ENCODE measurements around the gene CFAP68.

DNA sequence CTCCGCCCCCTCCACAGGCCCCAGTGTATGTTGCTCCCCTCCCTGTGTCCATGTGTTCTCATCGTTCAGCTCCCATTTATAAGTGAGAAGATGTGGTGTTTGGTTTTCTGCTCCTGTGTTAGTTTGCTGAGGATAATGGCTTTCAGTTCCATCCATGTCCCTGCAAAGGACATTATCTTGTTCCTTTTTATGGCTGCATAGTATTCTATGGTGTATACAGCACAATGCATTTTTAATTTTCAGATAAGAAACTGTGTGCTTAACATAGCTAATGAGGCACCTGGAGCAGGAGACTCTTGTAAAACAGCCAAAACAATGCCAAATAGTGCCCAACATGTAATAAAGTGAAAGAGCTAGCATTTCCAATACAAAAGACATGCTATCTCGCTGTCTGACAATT, 29.7 kb upstream of the CFAP68 start:
- no peak for TF ChIP-seq SUZ12 (IDR thresholded peaks at IDR 0.05; ENCODE audit: extremely low read depth, insufficient read depth, insufficient read length)
- TF ChIP-seq ZNF274 (IDR thresholded peaks at IDR 0.05; ENCODE audit: low read depth, low read length): no peak

All from NT2/D1 (cell line).